Esophagus muscularis mucosa (tissue), 4 donors: Measurements from ENCODE around the gene SPIRE1.

Source experiments
- CTCF ChIP-seq, 3 experiments: fragments of 200-600 bp in 2 of 3; fragments of 450-650 bp in 1 of 3; sonication (generic) in 2 of 3; IDR thresholded peaks; one replicate each; pipeline ENCODE4 v1.5.1; 2017 to 2019; ENCODE audit warnings: antibody characterized with exemption in 3 of 3, mild to moderate bottlenecking in 2 of 3, moderate library complexity in 1 of 3
- EP300 ChIP-seq: sonication (generic); formaldehyde crosslinking; IDR thresholded peaks from one replicate; pipeline ENCODE4 v1.6.1; 2017; ENCODE audit warnings: antibody characterized with exemption
- POLR2A ChIP-seq: fragments of 450-650 bp; IDR thresholded peaks from one replicate; pipeline ENCODE4 v1.6.1; 2017; ENCODE audit warnings: antibody characterized with exemption, moderate library complexity, mild to moderate bottlenecking, low read depth
- POLR2AphosphoS5 ChIP-seq, 2 donors: sonication (generic); formaldehyde crosslinking; IDR thresholded peaks; one replicate each; pipeline ENCODE4 v1.6.1; 2017; ENCODE audit warnings: antibody characterized with exemption in 2 of 2

- no peak for TF ChIP-seq POLR2A
- no peak for TF ChIP-seq CTCF (IDR thresholded peaks at IDR 0.05)
- TF ChIP-seq POLR2AphosphoS5 (IDR thresholded peaks at IDR 0.05): no peak
- no peak for TF ChIP-seq EP300
These were observed 223.9 kb downstream of the SPIRE1 start for GRCh38 chr18:12433829-12434540.
